ENCODE results near the gene LPCAT1.
"Not testable (repeated sequence)": the region's sequence is repeated elsewhere in the genome, so short reads cannot be mapped to it uniquely, and the experiment has no call there.

The LPCAT1 gene

DNA sequence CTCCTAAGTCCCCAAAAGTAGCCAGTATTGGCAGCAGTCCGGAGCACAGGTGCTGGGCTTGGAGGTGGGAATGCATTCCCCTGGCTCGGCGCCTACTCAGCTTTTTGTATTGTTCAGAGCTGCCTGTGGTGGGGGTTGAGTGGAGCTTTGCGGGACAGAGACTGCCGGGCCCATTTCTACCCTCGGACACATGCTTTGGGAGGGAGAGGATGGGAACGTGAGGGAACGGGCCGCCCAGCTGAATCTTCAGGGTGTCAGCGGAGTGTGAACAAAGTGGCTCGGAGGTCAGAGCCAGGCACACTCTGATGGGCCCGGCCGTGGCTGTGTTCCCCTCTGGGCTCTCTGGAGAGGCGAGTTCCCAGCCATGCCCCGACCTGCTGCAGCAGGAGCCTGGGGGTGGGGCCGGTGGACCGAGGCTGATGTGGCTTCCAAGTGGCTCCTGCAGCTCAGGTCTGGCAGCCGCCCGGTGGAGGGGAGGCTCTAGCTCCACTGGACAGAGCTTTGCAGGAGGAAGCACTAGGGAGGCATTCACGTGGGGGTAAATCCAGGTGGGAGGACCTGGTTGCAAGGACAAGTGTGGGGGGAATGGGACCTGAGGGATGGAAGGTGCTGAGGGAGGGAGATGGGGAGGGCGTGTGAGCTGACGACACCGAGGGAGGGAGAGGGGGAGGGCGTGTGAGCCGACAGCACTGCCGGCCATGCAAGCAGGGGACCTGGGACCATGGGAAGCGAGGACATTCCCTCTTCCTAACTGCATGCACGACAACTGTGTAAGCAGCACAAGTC lies 47.4 kb downstream of the LPCAT1 start:
- DNase-seq = no peak

DNA sequence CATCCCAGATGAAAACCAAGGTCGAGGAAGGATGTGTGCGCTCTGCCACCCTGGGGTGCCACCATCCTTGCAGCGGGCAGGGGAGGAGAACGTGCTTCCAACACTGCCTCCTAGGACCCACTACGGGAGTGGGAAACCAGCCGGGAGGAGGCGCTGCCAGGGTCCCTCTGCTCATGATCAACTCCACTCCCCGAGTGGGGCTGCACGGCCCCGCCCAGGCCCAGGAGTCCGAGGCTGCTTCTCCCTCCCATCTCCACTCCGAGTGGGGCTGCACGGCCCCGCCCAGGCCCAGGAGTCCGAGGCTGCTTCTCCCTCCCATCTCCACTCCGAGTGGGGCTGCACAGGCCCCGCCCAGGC lies 48.2 kb downstream of the LPCAT1 start:
- DNase-seq = not testable (repeated sequence)

DNA sequence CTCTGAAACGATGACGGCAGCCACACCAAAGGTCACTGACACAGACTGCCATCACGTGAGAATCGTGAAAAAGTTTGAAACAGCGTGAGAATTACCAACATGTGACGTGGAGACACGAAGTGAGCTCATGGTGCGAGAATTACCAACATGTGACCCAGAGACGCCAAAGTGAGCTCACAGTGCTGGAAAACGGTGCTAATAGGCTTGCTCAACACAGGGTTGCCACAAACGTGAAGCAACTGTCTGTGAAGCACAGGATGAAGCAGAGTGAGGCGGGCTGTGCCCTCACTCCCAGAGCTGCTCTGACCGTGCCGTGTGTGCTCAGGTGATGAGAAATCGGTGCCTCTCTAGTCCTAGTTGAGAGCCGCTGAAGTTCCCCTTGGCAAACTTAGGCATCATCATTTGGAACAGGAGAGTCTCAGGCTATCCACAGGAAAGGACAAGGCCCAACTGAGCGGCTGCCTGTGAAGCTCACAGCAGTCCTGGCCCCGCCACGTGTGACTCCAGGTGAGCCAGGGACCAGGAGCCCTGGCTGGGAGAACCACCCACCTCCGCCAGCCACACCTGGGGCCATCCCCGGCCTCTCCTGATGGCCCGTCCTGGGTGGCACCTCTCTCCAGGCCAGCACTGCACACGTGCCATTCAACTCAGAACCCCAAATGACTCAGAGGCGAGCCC lies 48.8 kb downstream of the LPCAT1 start:
- peak; percentile 50 for DNase-seq

DNA sequence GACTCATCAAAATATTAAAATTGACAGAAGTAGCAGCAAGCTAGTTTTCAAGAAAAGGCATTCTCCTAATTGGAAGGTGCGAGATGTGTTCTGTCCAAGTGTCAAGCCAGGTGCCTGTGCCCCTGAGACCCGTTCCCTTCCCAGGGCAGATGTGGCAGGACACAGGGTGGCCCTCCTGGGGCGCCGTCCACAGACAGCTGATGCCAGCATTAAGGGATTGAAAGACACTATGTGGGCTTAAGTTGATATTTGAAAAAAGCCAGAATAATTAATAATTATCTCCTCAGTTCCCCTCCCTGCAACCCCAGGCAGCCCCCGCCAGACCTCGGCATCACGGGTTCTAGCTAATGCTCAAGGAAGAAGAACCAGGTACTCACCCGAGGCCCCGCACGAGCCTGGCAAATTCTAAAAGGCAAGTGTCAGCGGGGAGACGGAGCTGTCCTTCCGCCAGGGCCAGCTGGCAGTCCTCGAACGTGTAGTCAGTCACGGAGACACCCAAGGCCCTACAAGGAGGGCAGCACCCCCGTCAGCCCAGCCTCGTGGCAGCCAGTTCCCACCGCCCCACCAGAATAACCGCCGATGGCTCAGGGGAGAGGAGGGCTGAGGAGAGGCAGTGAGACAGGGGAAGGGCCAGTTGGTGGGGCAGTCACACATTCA lies 49.4 kb downstream of the LPCAT1 start:
- no peak for DNase-seq

DNA sequence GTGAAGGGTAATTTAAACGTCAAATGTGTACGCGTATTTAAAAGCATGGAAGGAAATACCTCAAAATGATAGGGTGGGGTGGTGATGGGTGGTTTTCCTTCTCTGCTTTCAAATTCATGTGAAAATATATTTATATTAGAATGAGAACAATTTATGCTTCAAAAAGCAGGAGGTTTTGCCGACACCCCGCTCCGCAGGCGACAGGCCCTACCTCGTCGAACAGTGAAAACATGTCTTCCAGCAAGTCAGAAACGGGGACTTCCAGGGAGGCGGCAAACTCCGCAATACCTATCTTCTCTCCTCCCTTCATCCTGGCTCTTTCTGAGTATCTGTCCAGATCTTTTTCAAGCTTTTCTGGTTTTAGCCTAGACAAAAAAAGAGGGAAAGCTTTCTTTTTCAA lies 50.0 kb downstream of the LPCAT1 start:
- no peak for DNase-seq

DNA sequence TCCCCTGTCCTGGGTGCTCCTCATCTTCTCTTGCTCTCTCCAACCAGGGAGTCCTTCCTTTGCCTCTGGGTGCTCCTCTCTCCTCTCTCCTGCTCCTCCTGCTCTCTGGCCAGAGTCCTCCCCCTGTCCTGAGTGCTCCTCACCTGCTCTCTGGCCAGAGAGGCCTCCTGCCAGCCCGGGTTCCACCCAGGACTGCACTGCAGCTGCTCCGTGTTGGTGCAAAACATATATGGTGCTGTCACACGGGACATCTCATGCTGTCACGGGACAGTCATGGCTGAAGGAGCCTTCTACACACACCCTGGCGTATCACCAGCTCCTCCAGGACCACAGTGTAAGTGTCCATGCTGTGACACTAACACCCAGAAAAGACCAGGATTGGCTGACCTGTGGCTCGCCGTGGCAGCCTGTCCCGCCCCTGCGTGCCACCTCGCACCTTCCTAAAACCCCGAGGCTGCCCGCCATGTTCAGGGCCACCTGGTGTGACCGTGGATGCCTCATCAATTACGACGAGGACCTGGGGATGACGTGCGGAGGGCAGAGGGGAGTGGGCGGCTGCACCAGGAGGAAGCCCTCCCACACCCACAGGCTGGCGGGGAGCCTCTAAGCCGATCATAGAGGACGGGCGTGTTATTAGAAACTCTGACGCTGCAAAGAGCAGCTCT lies 50.7 kb downstream of the LPCAT1 start:
- DNase-seq = no peak

DNA sequence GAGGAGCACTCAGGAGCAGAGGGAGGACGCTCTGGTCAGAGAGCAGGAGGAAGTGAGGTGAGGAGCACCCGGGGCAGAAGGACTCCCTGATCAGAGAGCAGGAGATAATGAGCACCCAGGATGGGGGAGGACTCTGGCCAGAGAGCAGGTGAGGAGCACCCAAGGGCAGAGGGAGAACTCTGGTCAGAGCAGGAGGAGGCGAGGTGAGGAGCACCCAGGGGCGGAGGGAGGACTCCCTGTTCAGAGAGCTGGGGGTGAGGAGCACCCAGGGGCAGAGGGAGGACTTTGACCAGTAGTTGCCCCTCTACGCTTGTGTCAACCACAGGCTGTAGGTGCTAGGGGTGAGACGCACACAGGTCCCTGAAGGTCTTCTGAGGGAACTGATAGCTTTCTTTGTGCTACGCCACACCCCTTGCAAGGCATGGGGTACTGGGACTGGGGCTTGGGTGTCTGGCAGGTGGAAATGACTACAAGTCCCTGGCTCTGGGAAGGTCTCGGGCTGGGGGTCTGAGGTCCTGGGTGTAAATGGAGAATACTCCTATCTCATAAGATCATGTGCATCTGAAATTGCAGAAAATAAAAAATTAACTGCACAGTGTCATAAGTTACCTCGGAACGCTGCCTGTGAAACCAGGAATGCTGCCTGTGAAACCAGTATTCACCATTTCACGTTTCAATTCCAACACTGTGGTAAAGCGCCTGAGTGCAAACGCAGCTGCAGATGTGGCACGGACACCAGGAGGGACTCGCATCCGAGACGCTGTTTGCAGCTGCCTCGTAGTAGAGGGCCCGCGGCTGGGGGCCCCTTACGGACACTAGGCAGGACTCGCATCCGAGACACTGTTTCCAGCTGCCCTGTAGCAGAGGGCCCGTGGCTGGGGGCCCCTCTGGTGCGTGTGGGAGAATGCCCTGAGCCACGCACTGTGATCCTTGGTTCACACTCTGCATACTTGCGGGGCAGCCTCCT lies 51.5 kb downstream of the LPCAT1 start:
- no peak for DNase-seq

DNA sequence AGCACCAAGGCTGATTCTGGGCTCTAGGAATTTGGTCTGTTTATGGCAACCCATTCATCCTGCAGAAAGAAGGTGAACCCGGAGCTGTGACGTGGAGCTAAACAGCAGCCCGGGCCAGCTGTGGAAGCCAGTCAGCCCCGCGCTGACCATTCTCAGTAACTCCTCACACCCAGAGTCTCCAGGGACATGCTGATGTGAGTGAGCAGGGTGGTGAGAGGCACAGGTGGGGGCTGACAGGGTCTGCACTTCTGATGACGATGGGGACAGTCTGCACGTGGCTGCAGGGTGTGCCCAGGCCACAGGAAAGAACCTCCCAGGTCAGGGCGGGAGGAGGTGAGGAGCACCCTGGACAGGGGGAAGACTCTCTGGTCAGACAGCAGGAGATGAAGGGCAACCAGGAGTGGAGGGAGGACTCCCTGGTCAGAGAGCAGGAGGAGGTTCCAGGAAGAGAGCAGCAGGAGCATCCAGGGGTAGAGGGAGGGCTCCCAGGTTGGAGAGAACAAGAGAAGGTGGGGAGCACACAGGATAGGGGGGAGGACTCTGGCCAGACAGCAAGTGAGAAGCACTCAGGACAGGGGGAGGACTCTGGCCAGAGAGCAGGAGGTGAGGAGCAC lies 52.4 kb downstream of the LPCAT1 start:
- DNase-seq = no peak

DNA sequence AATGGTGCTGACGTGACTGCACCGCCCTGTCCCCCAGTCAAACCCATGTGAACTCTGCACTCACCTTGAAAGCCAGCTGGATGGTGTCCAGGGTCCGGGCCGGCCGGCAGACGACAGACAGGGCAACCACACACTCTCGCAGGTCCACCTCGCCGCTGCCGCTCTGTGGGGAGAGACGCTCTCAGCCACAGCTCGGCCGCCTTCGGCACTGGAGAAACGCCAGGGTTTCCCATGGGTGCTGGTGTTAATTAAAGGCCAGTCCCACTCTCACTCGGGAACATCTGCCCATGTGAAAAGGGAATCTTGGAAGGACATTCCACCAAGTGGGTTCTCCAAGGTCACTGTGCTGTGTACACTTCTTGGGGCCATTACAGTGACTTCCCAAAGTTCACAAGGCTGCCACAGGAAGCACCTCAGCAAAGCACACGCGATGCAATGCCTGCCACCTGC lies 53.0 kb downstream of the LPCAT1 start:
- no peak for DNase-seq

DNA sequence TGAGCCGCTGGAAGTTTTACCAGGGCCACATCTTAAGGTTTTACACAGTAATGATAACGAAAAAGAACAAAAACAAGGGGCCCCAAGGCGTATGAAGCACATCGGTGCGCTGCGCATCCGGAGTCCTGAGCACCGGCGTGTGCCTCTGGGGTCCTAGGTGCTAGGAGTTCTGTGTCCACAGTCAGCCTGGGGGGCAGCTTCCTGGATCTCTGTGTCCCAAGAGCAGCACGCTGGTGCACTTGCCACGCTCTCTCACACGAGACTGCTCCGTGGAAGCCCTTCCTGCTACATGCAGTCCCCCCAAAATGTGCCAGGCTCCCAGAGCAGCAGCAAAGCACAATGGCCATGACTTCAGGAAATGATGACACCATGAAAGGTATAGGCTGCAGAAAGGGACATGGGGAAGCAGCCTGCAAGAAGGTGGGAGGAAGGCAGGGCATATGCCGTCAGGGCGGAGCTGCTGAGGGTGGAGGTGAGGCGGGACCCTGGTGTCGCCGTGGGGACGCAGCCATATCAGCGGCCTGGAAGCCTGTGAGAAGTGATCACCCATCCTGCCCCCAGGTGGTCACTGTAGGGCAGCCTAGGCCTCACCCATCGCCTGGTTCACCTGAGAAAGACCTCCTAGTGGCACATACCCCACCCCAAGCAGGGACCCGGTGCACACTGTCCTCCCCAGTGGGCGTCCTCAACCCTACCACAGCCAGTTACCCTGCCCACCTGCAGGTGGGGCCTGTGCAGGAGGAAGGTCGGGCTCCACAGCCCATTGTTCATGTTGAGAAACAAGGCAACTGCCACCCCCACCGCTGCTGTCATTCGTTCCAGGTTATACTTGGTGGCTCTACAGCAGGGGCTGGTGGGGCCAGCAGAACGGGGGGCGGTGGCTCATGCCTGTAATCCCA lies 54.9 kb downstream of the LPCAT1 start:
- no peak for DNase-seq

DNA sequence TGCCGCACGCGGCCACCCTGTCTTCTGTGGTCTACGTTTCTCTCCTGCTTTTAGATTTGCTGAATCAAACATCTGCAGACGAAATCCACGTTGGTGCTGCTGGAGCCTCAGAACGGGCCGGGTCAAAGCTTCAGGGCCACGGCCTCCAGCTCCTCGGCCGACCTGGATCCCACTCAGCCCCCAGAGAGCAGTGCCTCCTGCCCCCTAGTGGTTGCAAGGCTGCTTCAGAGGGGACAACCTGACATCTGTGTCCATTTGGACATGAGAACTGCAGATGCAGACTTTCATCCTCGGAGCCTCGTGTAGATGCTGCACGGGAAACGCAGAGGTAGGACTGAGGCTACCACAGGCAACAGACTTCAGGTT lies 55.5 kb downstream of the LPCAT1 start:
- DNase-seq = no peak

DNA sequence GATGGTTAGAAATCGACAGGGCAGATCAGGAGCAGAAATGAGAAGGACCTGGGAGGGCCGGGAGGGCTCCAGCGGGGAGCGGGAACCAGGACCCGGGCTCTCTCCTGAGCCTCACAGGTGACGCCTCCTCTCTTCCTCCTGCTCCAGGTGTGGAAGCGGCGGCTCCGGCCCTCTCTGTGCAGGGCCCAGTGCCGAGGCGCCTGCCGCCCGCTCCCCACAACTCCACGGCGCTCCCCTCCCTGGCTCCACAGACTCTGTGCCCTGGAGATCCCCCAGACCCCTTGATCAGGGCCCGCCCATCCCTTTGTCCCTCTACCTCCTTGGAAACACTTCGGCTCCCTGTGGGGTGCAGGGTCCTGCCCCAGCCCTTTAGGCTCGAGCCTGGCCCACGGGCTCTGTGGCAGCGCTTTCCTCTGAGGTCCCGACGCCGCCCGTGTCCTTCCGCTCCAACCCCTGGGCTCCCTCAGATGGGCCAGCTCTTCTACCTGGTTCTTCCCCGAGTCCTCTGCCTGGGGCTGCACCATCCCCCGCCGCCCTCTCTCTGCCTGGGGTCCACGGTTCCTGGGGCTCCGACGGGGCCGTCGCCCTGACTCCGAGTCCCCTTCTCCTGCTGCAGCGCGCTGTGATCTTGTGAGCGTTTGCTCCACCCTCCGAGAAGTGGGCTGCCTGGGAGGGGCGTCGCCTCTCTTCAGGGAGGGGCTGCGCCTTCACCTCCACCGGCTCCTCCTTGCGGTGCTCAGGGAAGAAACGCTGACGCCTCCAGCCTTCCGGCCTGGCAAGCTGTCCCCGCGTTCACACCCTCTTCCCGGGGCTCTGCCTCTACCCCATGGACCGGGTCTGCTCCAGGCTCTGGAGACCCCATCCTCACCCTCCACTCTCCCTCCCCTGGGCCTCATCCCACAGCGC lies 56.2 kb downstream of the LPCAT1 start:
- no peak for DNase-seq

DNA sequence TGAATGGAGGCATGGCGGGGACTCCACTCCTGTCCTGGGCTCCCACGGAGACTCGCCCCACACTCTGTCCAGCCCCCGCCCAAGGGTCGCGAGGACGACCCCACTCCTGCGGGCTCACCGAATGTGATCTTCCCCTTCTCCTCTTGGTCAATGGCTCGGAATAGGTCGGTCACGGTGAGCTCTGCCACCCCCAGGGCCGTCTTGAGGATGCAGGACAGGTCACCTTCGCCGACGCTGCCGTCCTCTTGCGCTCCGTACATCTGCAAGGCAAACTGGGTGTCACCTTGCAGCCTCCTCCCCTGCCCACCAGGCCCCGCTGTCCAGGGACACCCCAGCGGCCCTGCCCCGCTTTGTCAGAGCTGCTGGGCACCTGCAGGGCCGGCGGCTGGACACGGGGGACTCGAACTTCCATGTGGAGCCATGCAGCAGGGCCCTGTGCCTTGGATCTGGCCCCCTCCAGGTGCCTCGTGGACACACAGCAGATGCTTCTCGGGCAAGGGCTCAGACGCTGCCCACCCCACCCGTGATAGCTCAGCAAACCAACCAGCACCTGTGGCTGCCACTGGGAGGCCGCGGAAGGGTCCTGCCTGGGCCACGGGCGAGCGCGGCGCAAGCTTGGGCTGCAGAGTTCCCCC lies 57.0 kb downstream of the LPCAT1 start:
- no peak for DNase-seq

DNA sequence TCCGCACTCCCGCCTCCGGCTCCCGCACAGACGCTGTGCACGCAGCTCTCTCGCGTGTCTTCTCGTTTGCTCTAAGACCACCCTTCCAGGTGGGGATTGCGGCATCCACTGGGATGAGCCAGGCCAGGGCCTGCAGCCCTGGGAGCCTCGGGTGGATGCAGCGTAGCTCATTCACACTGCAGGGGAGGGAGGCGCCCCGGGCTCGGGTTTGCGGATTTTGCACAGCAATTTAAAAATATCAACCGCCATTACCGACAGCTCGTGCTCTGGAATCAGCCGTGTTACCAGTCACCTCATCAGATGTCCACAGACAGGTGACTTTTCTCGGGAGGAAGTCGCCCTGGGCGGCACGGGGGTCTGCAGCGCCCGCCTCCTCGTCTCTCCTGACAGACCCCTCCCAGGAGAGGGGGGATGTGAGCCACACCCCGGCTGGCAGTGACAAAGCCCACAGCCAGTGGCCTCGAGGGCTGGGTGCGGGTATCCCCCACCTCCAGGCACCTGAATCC lies 57.7 kb downstream of the LPCAT1 start:
- no peak for DNase-seq

DNA sequence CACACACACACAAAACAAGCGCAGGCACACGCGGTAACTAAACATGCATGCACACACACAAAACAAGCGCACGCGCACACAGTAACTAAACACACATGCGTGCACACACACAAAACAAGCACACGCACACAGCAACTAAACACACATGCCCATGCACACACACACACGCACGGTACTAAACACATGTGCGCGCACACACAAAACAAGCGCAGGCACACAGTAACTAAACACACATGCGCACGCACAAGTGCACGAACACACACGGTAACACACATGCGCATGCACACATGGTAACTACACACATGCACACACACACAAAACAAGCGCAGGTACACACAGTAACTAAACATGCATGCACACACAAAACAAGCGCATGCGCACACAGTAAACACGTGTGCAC lies 58.6 kb downstream of the LPCAT1 start:
- no peak for DNase-seq

DNA sequence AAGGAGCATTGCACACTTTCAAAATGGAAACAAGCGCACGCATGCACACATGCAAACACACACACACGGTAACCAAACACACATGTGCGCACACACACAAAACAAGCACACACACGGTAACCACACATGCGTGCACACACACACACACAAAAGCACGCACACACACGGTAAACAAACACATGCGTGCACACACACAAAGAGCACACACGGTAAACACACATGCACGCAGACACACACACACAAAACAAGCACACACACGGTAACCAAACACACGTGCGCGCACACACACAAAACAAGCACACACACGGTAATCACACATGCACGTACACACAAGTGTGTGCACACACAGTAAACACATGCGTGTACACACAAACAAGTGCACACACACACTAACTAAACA lies 59.2 kb downstream of the LPCAT1 start:
- DNase-seq = no peak

DNA sequence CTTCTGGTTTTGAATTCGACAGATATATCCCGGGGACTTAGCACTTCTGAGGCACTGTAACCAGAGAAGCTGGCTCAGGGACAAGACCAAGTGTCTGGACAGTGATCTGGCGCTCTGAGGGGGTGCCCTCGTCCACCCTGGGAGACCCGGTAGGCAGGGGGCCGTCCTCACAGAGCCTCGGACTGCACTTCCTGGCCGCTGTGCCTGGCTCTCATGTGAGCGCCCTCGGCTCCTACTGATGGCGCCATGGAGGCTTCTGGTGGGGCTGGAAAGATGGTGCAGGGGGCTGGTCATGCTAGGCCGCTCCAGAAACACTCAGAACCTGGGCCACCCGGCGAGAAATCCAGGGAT lies 59.7 kb downstream of the LPCAT1 start:
- no peak for DNase-seq

DNA sequence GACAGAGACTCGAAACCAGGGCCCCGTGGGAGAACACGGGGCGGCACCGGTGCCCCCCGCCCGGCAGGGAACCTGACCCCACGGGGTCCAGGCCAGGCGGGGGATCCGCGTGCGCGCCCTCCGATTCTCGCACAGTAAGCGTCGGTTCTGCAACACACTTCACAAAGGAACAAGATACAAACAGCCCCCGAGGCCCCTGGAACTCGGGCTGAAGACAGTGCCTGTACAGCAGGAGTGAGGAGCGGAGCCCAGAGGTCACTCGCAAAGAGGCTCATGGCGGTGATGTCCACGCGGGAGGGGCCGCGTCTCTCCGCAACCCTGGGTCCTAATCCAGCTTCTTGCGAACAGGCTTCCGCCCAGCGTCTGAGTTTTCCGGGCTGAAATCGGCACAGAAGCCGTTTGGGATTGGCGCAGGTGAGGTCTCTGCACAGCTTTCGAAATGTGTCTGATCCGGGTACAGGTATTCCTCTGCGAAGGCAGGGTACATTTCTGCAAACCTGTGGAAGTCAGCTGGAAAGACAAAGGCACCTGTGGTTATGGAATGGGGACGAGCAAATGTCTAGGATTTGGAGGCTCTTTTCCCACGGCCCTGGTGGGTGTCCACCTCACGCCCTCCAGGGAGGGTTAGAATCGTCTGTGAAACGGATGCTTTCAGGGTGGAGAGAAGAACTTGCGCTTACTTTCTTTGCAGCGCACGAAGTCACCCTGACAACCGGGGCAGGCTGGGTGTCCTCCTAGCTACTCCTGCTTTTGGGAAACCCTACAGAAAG lies 60.2 kb downstream of the LPCAT1 start:
- no peak for DNase-seq
